ENCODE results near the gene WWC2. TPM values are rescaled to one million over a fixed set of nuclear protein-coding genes. Genes with fewer than 3 reads are reported as not detected.

Gene WWC2
- polyA plus RNA-seq, 4 donors: 0.22 to 15.6 (median 2.1) TPM

- Histone ChIP-seq H3K27ac (ENCODE audit: low read depth in 1 of 3, low read length in 2 of 3) (peak overlapping the region in 2 of 3 donors; percentile 79 to 96), H3K4me3 (ENCODE audit: low read depth in 1 of 3, low read length in 3 of 3) (peak overlapping the region in 2 of 3 donors; percentile 58 to 84), H3K9me3 (ENCODE audit: control insufficient read depth in 2 of 2, insufficient read depth in 1 of 2, low read depth in 1 of 2, low read length in 1 of 2) (no peaks in the 10 kb centered on the region), H3K36me3 (ENCODE audit: control insufficient read depth in 3 of 3, insufficient read depth in 2 of 3, low read depth in 1 of 3, low read length in 3 of 3) (no peaks in the 10 kb centered on the region), H3K4me1 (ENCODE audit: control insufficient read depth in 3 of 3, insufficient read depth in 2 of 3, low read depth in 1 of 3, low read length in 2 of 3) (peaks cover 0 to 20% (median 4%) of the 10 kb centered on the region in 3 donors), H3K27me3 (ENCODE audit: control insufficient read depth in 3 of 3, insufficient read depth in 3 of 3, low read length in 3 of 3) (peaks cover 0 to 21% (median 2%) of the 10 kb centered on the region in 3 donors)
- 32 to 41% (median 33%) methylated on average over 43 of the region's 43 CpGs for whole genome bisulfite sequencing, 3 donors
- FAIRE-seq (no peak), DNase-seq (peak in 1 of 2 donors; percentile 45)
Measured at GRCh38 chr4:183097231-183098018, 1.6 kb upstream of the WWC2 start.

- FAIRE-seq (no peak), DNase-seq (peak; percentile 8 to 68)
- WGBS, 3 donors: 2 to 3% (median 2%) methylated on average over 67 to 79 of the region's 79 CpGs
- Histone ChIP-seq H3K4me1 (ENCODE audit: control insufficient read depth in 3 of 3, insufficient read depth in 2 of 3, low read depth in 1 of 3, low read length in 2 of 3) (peaks cover 0 to 20% (median 4%) of the 10 kb centered on the region in 3 donors), H3K4me3 (ENCODE audit: low read depth in 1 of 3, low read length in 3 of 3) (peak overlapping the region; percentile 58 to 84 (median 72)), H3K36me3 (ENCODE audit: control insufficient read depth in 3 of 3, insufficient read depth in 2 of 3, low read depth in 1 of 3, low read length in 3 of 3) (no peaks in the 10 kb centered on the region), H3K9me3 (ENCODE audit: control insufficient read depth in 2 of 2, insufficient read depth in 1 of 2, low read depth in 1 of 2, low read length in 1 of 2) (no peaks in the 10 kb centered on the region), H3K27me3 (ENCODE audit: control insufficient read depth in 3 of 3, insufficient read depth in 3 of 3, low read length in 3 of 3) (peaks cover 0 to 21% (median 2%) of the 10 kb centered on the region in 3 donors), H3K27ac (ENCODE audit: low read depth in 1 of 3, low read length in 2 of 3) (peak overlapping the region in 2 of 3 donors; percentile 79 to 96)
Measured at GRCh38 chr4:183098019-183098722, 886 bp upstream of the WWC2 start.

- no peak for FAIRE-seq
- Histone ChIP-seq H3K36me3 (ENCODE audit: control insufficient read depth in 3 of 3, insufficient read depth in 2 of 3, low read depth in 1 of 3, low read length in 3 of 3) (no peaks in the 10 kb centered on the region), H3K4me3 (ENCODE audit: low read depth in 1 of 3, low read length in 3 of 3) (peak overlapping the region; percentile 61 to 84 (median 72)), H3K27me3 (ENCODE audit: control insufficient read depth in 3 of 3, insufficient read depth in 3 of 3, low read length in 3 of 3) (peaks cover 0 to 21% (median 2%) of the 10 kb centered on the region in 3 donors), H3K4me1 (ENCODE audit: control insufficient read depth in 3 of 3, insufficient read depth in 2 of 3, low read depth in 1 of 3, low read length in 2 of 3) (peaks cover 0 to 17% (median 4%) of the 10 kb centered on the region in 3 donors), H3K9me3 (ENCODE audit: control insufficient read depth in 2 of 2, insufficient read depth in 1 of 2, low read depth in 1 of 2, low read length in 1 of 2) (no peaks in the 10 kb centered on the region), H3K27ac (ENCODE audit: low read depth in 1 of 3, low read length in 2 of 3) (peak overlapping the region in 2 of 3 donors; percentile 46 to 96)
- peak in 1 of 2 donors; percentile 53 for DNase-seq
- 2 to 3% (median 2%) methylated on average over 39 to 73 of the region's 73 CpGs for WGBS, 3 donors
Measured at GRCh38 chr4:183099537-183100297, 660 bp downstream of the WWC2 start.

- H3K4me1 ChIP-seq (ENCODE audit: control insufficient read depth in 3 of 3, insufficient read depth in 2 of 3, low read depth in 1 of 3, low read length in 2 of 3): peaks cover 0 to 12% (median 4%) of the 10 kb centered on the region in 3 donors
- H3K4me3 ChIP-seq (ENCODE audit: low read depth in 1 of 3, low read length in 3 of 3): peak overlapping the region in 1 of 3 donors; percentile 61
- 19 to 34% (median 26%) methylated on average over 3 of the region's 3 CpGs for WGBS, 3 donors
- FAIRE-seq: no peak
- H3K27me3 ChIP-seq (ENCODE audit: control insufficient read depth in 3 of 3, insufficient read depth in 3 of 3, low read length in 3 of 3): peaks cover 0 to 21% (median 2%) of the 10 kb centered on the region in 3 donors
- H3K27ac ChIP-seq (ENCODE audit: low read depth in 1 of 3, low read length in 2 of 3): no peak overlapping the region
- no peak for DNase-seq
- no peaks in the 10 kb centered on the region for H3K36me3 ChIP-seq (ENCODE audit: control insufficient read depth in 3 of 3, insufficient read depth in 2 of 3, low read depth in 1 of 3, low read length in 3 of 3)
- no peaks in the 10 kb centered on the region for H3K9me3 ChIP-seq (ENCODE audit: control insufficient read depth in 2 of 2, insufficient read depth in 1 of 2, low read depth in 1 of 2, low read length in 1 of 2)
Measured at GRCh38 chr4:183100298-183100599, 1.2 kb downstream of the WWC2 start.

- Histone ChIP-seq H3K36me3 (ENCODE audit: control insufficient read depth in 3 of 3, insufficient read depth in 2 of 3, low read depth in 1 of 3, low read length in 3 of 3) (no peaks in the 10 kb centered on the region), H3K4me3 (ENCODE audit: low read depth in 1 of 3, low read length in 3 of 3) (peak overlapping the region in 1 of 3 donors; percentile 5), H3K27me3 (ENCODE audit: control insufficient read depth in 3 of 3, insufficient read depth in 3 of 3, low read length in 3 of 3) (peaks cover 0 to 21% (median 2%) of the 10 kb centered on the region in 3 donors), H3K9me3 (ENCODE audit: control insufficient read depth in 2 of 2, insufficient read depth in 1 of 2, low read depth in 1 of 2, low read length in 1 of 2) (no peaks in the 10 kb centered on the region), H3K27ac (ENCODE audit: low read depth in 1 of 3, low read length in 2 of 3) (no peak overlapping the region), H3K4me1 (ENCODE audit: control insufficient read depth in 3 of 3, insufficient read depth in 2 of 3, low read depth in 1 of 3, low read length in 2 of 3) (peaks cover 0 to 11% (median 4%) of the 10 kb centered on the region in 3 donors)
- WGBS, 3 donors: 16 to 44% (median 38%) methylated on average over 6 of the region's 6 CpGs
- DNase-seq (peak; percentile 43 to 78), FAIRE-seq (no peak)
Measured at GRCh38 chr4:183100827-183101226, 1.8 kb downstream of the WWC2 start.

GRCh38 chr4:183101956-183102480 lies 3.0 kb downstream of the WWC2 start:
- Histone ChIP-seq H3K4me1 (ENCODE audit: control insufficient read depth in 3 of 3, insufficient read depth in 2 of 3, low read depth in 1 of 3, low read length in 2 of 3) (peaks cover 0 to 11% (median 4%) of the 10 kb centered on the region in 3 donors), H3K36me3 (ENCODE audit: control insufficient read depth in 3 of 3, insufficient read depth in 2 of 3, low read depth in 1 of 3, low read length in 3 of 3) (no peaks in the 10 kb centered on the region), H3K27ac (ENCODE audit: low read depth in 1 of 3, low read length in 2 of 3) (no peak overlapping the region), H3K27me3 (ENCODE audit: control insufficient read depth in 3 of 3, insufficient read depth in 3 of 3, low read length in 3 of 3) (peaks cover 0 to 14% (median 2%) of the 10 kb centered on the region in 3 donors), H3K4me3 (ENCODE audit: low read depth in 1 of 3, low read length in 3 of 3) (no peak overlapping the region), H3K9me3 (ENCODE audit: control insufficient read depth in 2 of 2, insufficient read depth in 1 of 2, low read depth in 1 of 2, low read length in 1 of 2) (no peaks in the 10 kb centered on the region)
- WGBS, 3 donors: 31 to 70% (median 33%) methylated on average over 4 of the region's 4 CpGs
- FAIRE-seq (no peak), DNase-seq (no peak)

GRCh38 chr4:183105092-183105491 lies 6.0 kb downstream of the WWC2 start:
- 92 to 94% (median 94%) methylated on average over 5 of the region's 5 CpGs for WGBS, 3 donors
- FAIRE-seq (no peak), DNase-seq (no peak)
- no peaks in the 10 kb centered on the region for H3K9me3 ChIP-seq (ENCODE audit: control insufficient read depth in 2 of 2, insufficient read depth in 1 of 2, low read depth in 1 of 2, low read length in 1 of 2)
- no peak overlapping the region for H3K27ac ChIP-seq (ENCODE audit: low read depth in 1 of 3, low read length in 2 of 3)
- H3K4me1 ChIP-seq (ENCODE audit: control insufficient read depth in 3 of 3, insufficient read depth in 2 of 3, low read depth in 1 of 3, low read length in 2 of 3): peaks cover 0 to 4% (median under 1%) of the 10 kb centered on the region in 3 donors
- no peaks in the 10 kb centered on the region for H3K36me3 ChIP-seq (ENCODE audit: control insufficient read depth in 3 of 3, insufficient read depth in 2 of 3, low read depth in 1 of 3, low read length in 3 of 3)
- H3K27me3 ChIP-seq (ENCODE audit: control insufficient read depth in 3 of 3, insufficient read depth in 3 of 3, low read length in 3 of 3): no peaks in the 10 kb centered on the region
- no peak overlapping the region for H3K4me3 ChIP-seq (ENCODE audit: low read depth in 1 of 3, low read length in 3 of 3)

- no peaks in the 10 kb centered on the region for H3K36me3 ChIP-seq (ENCODE audit: control insufficient read depth in 3 of 3, insufficient read depth in 2 of 3, low read depth in 1 of 3, low read length in 3 of 3)
- no peak for FAIRE-seq
- H3K9me3 ChIP-seq (ENCODE audit: control insufficient read depth in 2 of 2, insufficient read depth in 1 of 2, low read depth in 1 of 2, low read length in 1 of 2): no peaks in the 10 kb centered on the region
- H3K27ac ChIP-seq (ENCODE audit: low read depth in 1 of 3, low read length in 2 of 3): no peak overlapping the region
- WGBS, 3 donors: 98 to 99% (median 99%) methylated on average over 4 of the region's 4 CpGs
- H3K27me3 ChIP-seq (ENCODE audit: control insufficient read depth in 3 of 3, insufficient read depth in 3 of 3, low read length in 3 of 3): no peaks in the 10 kb centered on the region
- H3K4me1 ChIP-seq (ENCODE audit: control insufficient read depth in 3 of 3, insufficient read depth in 2 of 3, low read depth in 1 of 3, low read length in 2 of 3): no peaks in the 10 kb centered on the region
- DNase-seq: no peak
- no peak overlapping the region for H3K4me3 ChIP-seq (ENCODE audit: low read depth in 1 of 3, low read length in 3 of 3)
Measured at GRCh38 chr4:183106839-183107238, 7.8 kb downstream of the WWC2 start.
